ENCODE data around the gene PDE6C.

GRCh38 chr10:93576888-93577287 lies 35.4 kb upstream of the PDE6C start:
- no peak for TF ChIP-seq FOXP2 (optimal IDR thresholded peaks at IDR 0.05; ENCODE audit: borderline replicate concordance, extremely low read depth, extremely low read length, insufficient read depth)
- no peak for TF ChIP-seq REST (IDR thresholded peaks at IDR 0.05; ENCODE audit: insufficient read depth in 1 of 2, low read depth in 2 of 2, low read length in 2 of 2)
- TF ChIP-seq POLR2AphosphoS5 (IDR thresholded peaks at IDR 0.05; ENCODE audit: low read depth, low read length) = no peak
